ENCODE results near the gene RNASE11. TPM values are rescaled to one million over a fixed set of nuclear protein-coding genes. Genes with fewer than 3 reads are reported as not detected.

Gene RNASE11
- polyA plus RNA-seq, 1 donor (not counting 4 experiments of a cell fraction or from before 2014, with no cell fraction given): not detected

DNA sequence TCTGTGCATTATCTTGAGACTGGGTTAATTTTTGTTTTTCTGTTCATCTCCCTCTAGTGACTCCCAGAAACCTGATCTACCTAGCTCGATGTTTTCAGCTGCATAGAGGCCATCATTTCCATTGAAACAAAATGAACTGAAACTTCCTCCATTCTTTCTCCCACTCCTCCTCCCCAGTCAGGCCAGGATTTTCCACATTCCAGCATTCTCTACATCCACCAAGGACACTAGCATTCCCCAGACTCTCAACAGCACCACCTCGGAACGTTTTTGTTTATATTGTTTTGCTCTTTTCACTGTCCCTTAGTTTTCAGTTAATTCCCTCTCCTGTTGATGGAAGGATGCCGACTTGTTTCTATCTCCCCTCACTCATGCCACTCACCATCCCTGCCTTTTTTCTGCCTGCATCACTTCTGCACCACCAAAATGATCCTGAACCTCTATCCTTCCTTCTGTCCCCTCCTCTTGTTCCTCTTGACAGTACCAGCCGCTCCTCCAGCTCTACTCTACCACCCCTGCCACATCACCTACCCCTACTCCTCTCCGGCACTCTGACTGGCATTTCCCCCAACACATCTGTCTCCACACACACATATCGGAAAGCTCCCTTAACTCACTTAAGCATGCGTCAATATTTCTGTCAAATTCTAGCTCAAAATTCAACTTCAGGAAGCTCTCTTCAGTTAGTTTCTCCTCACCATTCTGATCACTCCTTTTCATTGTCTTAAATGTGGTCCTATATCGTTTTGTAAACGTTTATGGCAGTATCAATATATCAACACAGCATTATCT lies 40.5 kb upstream of the RNASE11 start:
- no peaks in the 10 kb centered on the region for H3K79me2 ChIP-seq (ENCODE audit: control insufficient read depth, insufficient read depth, low read length)
- H3K27ac ChIP-seq (ENCODE audit: control insufficient read depth, insufficient read depth, low read length): no peak overlapping the region
- dilution Hi-C loops (cut with MboI; ENCODE audit: extremely low pct_ligation_motif_present, low sequenced_read_pairs): no loop called here
- peaks cover 20% of the 10 kb centered on the region for H3K4me1 ChIP-seq (ENCODE audit: control insufficient read depth, extremely low read depth, insufficient read depth, low read length)
- H3K27me3 ChIP-seq (ENCODE audit: control insufficient read depth, extremely low read depth, insufficient read depth, low read length): no peaks in the 10 kb centered on the region
- peak overlapping the region; percentile 8 for H2AFZ ChIP-seq (ENCODE audit: control insufficient read depth, low read length)
- TF ChIP-seq, protein P1, sequence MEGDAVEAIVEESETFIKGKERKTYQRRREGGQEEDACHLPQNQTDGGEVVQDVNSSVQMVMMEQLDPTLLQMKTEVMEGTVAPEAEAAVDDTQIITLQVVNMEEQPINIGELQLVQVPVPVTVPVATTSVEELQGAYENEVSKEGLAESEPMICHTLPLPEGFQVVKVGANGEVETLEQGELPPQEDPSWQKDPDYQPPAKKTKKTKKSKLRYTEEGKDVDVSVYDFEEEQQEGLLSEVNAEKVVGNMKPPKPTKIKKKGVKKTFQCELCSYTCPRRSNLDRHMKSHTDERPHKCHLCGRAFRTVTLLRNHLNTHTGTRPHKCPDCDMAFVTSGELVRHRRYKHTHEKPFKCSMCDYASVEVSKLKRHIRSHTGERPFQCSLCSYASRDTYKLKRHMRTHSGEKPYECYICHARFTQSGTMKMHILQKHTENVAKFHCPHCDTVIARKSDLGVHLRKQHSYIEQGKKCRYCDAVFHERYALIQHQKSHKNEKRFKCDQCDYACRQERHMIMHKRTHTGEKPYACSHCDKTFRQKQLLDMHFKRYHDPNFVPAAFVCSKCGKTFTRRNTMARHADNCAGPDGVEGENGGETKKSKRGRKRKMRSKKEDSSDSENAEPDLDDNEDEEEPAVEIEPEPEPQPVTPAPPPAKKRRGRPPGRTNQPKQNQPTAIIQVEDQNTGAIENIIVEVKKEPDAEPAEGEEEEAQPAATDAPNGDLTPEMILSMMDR (optimal IDR thresholded peaks at IDR 0.05 in 1 of 3, IDR thresholded peaks at IDR 0.05 in 1 of 3, conservative IDR thresholded peaks at IDR 0.05 in 1 of 3; ENCODE audit: extremely low read depth in 1 of 3, insufficient read depth in 2 of 3, low read length in 3 of 3): no peak
- no peak for TF ChIP-seq EZH2 (IDR thresholded peaks at IDR 0.05; ENCODE audit: low read length)
- H3K4me3 ChIP-seq (ENCODE audit: control insufficient read depth in 2 of 3, extremely low read depth in 1 of 3, insufficient read depth in 2 of 3, low read depth in 1 of 3, low read length in 3 of 3): peak overlapping the region in 1 of 3 experiments; percentile 16
- FAIRE-seq (no peak), DNase-seq (ENCODE audit: low read depth, low spot score) (no peak)
- H3K36me3 ChIP-seq (ENCODE audit: control insufficient read depth in 2 of 2, extremely low read depth in 1 of 2, insufficient read depth in 2 of 2, low read length in 2 of 2): no peaks in the 10 kb centered on the region
- no peaks in the 10 kb centered on the region for H3K9me3 ChIP-seq (ENCODE audit: control insufficient read depth, low read depth, low read length)
- H3K4me2 ChIP-seq (ENCODE audit: control insufficient read depth, extremely low read depth, insufficient read depth, low read depth, low read length): peak overlapping the region; percentile 53
- no peak overlapping the region for H3K9ac ChIP-seq (ENCODE audit: control insufficient read depth, extremely low read depth, insufficient read depth, low read length)
- H3K9me1 ChIP-seq (ENCODE audit: control insufficient read depth, extremely low read depth, insufficient read depth, low read length): no peaks in the 10 kb centered on the region
- no peaks in the 10 kb centered on the region for H4K20me1 ChIP-seq (ENCODE audit: control insufficient read depth, extremely low read depth, insufficient read depth, low read length)

DNA sequence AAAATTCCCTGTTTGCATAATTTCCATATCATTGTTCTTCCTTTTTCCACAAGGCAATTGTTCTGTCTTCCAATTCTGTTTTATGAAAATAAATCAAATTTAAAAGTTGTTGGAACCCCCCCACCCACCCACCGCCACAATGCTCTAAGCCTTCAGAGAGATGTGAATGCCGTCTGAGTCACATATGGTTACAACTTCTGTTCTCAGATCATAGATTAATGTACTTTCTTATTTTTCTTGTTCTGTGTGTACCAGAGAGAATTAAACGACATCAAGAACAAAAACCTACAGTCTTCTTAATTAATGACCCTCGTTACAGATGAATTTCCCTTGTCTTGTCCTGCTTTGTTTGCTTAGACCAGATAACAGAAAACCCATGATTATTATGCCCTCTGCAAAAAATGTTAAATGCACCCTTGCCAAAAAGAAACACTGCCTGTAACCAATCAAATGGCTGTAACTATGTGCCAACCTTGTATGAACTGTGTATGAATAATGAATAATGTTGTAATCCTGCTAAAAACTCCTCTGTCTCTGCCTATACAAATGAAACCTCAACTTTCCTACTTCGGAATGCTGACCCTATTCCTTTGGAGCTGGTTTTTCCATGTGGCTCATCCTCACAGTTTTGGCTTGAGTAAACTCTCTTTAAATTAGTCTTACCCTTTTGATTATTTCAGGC lies 39.7 kb upstream of the RNASE11 start:
- FAIRE-seq (peak; percentile 17), DNase-seq (ENCODE audit: low read depth, low spot score) (no peak)
- dilution Hi-C loops (cut with MboI; ENCODE audit: extremely low pct_ligation_motif_present, low sequenced_read_pairs): no loop called here
- Histone ChIP-seq H3K79me2 (ENCODE audit: control insufficient read depth, insufficient read depth, low read length) (no peaks in the 10 kb centered on the region), H3K9me1 (ENCODE audit: control insufficient read depth, extremely low read depth, insufficient read depth, low read length) (no peaks in the 10 kb centered on the region), H3K9me3 (ENCODE audit: control insufficient read depth, low read depth, low read length) (no peaks in the 10 kb centered on the region), H3K4me3 (ENCODE audit: control insufficient read depth in 2 of 3, extremely low read depth in 1 of 3, insufficient read depth in 2 of 3, low read depth in 1 of 3, low read length in 3 of 3) (peak overlapping the region in 1 of 3 experiments; percentile 16), H3K27ac (ENCODE audit: control insufficient read depth, insufficient read depth, low read length) (no peak overlapping the region), H2AFZ (ENCODE audit: control insufficient read depth, low read length) (peak overlapping the region; percentile 8), H4K20me1 (ENCODE audit: control insufficient read depth, extremely low read depth, insufficient read depth, low read length) (no peaks in the 10 kb centered on the region), H3K4me1 (ENCODE audit: control insufficient read depth, extremely low read depth, insufficient read depth, low read length) (peaks cover 17% of the 10 kb centered on the region), H3K9ac (ENCODE audit: control insufficient read depth, extremely low read depth, insufficient read depth, low read length) (no peak overlapping the region), H3K36me3 (ENCODE audit: control insufficient read depth in 2 of 2, extremely low read depth in 1 of 2, insufficient read depth in 2 of 2, low read length in 2 of 2) (no peaks in the 10 kb centered on the region), H3K4me2 (ENCODE audit: control insufficient read depth, extremely low read depth, insufficient read depth, low read depth, low read length) (peak overlapping the region; percentile 53), H3K27me3 (ENCODE audit: control insufficient read depth, extremely low read depth, insufficient read depth, low read length) (no peaks in the 10 kb centered on the region)
- TF ChIP-seq, protein P1 (optimal IDR thresholded peaks at IDR 0.05 in 1 of 3, IDR thresholded peaks at IDR 0.05 in 1 of 3, conservative IDR thresholded peaks at IDR 0.05 in 1 of 3; ENCODE audit: extremely low read depth in 1 of 3, insufficient read depth in 2 of 3, low read length in 3 of 3): no peak
- TF ChIP-seq EZH2 (IDR thresholded peaks at IDR 0.05; ENCODE audit: low read length): no peak
